ENCODE data around the gene SLC1A1. TPM values are rescaled to one million over a fixed set of nuclear protein-coding genes. Genes with fewer than 3 reads are reported as not detected.

Gene SLC1A1
- total RNA-seq, 1 experiment from 2014 or later: 0.05 TPM

DNA sequence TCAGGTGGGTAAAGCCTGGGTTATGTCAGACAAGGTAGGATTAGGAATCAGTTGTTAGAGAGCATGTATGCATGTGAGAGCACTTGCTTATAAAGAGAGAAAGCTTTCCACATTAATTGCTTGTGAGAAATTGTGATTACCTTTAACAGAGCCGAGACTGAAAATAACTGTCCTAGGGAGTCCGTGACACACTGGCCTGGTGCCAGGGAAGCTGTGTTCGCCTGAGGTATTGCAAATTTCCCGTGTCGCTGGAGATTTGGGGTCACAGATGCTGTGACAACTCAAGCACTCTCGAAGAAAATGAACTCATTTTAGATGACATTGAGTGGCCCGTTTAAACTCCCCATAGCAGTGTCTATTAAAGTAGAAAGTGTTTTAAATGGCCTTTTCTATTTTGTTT lies 9.6 kb downstream of the SLC1A1 start:
- in situ Hi-C loops (cut with HindIII; ENCODE audit: low pct_unique_long_range_greater_than_20kb, low sequenced_read_pairs): no loop called here
- intact Hi-C loops (cut with micrococcal nuclease; ENCODE audit: unreplicated experiment): no loop called here

DNA sequence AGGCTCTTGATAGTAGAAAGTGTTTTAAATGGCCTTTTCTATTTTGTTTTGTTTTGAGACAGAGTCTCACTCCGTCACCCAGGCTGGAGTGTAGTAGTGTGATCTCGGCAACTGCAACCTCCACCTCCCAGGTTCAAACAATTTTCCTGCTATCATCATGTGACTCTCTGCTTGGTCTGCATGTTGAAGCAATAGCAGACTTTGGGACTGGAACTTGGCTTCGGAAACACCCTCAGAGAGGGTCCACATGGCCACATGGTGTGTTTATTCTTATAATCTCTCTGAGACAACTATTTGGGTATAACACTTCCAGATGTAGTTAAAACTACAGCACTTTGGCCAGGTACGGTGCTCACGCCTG lies 10.9 kb downstream of the SLC1A1 start:
- H3K4me1 ChIP-seq (ENCODE audit: control insufficient read depth, insufficient read depth, low read length): no peaks in the 10 kb centered on the region
- no peak overlapping the region for H3K4me3 ChIP-seq (ENCODE audit: low read depth in 2 of 2, low read length in 2 of 2)
- CTCF ChIA-PET: no interaction called here
- POLR2A ChIA-PET: no interaction called here
- no peak overlapping the region for H3K27ac ChIP-seq (ENCODE audit: low read length)
- no TSS peak for BruUV-seq (replicated peaks)
- H3K9me3 ChIP-seq (ENCODE audit: control insufficient read depth, insufficient read depth, low read depth, low read length): no peaks in the 10 kb centered on the region
- H3K27me3 ChIP-seq (ENCODE audit: control insufficient read depth, insufficient read depth, low read length): no peaks in the 10 kb centered on the region
- in situ Hi-C loops (cut with HindIII; ENCODE audit: low pct_unique_long_range_greater_than_20kb, low sequenced_read_pairs): no loop called here
- TF ChIP-seq POLR2AphosphoS5 (IDR thresholded peaks at IDR 0.05; ENCODE audit: low read depth, low read length): no peak
- no peak for TF ChIP-seq CTCF (IDR thresholded peaks at IDR 0.05)
- TF ChIP-seq, protein P1, sequence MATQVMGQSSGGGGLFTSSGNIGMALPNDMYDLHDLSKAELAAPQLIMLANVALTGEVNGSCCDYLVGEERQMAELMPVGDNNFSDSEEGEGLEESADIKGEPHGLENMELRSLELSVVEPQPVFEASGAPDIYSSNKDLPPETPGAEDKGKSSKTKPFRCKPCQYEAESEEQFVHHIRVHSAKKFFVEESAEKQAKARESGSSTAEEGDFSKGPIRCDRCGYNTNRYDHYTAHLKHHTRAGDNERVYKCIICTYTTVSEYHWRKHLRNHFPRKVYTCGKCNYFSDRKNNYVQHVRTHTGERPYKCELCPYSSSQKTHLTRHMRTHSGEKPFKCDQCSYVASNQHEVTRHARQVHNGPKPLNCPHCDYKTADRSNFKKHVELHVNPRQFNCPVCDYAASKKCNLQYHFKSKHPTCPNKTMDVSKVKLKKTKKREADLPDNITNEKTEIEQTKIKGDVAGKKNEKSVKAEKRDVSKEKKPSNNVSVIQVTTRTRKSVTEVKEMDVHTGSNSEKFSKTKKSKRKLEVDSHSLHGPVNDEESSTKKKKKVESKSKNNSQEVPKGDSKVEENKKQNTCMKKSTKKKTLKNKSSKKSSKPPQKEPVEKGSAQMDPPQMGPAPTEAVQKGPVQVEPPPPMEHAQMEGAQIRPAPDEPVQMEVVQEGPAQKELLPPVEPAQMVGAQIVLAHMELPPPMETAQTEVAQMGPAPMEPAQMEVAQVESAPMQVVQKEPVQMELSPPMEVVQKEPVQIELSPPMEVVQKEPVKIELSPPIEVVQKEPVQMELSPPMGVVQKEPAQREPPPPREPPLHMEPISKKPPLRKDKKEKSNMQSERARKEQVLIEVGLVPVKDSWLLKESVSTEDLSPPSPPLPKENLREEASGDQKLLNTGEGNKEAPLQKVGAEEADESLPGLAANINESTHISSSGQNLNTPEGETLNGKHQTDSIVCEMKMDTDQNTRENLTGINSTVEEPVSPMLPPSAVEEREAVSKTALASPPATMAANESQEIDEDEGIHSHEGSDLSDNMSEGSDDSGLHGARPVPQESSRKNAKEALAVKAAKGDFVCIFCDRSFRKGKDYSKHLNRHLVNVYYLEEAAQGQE (IDR thresholded peaks at IDR 0.05; ENCODE audit: insufficient read depth in 1 of 2, low read depth in 2 of 2, low read length in 1 of 2): no peak
- no peak for TF ChIP-seq SIN3A (IDR thresholded peaks at IDR 0.05; ENCODE audit: borderline replicate concordance, insufficient read depth, low read depth, low read length)
- no peak for TF ChIP-seq TCF7L2 (IDR thresholded peaks at IDR 0.05; ENCODE audit: low read depth, low read length)
- intact Hi-C loops (cut with micrococcal nuclease; ENCODE audit: unreplicated experiment): no loop called here
- ATAC-seq (no peak), DNase-seq (ENCODE audit: low read depth, low spot score) (no peak)
- no peaks in the 10 kb centered on the region; the same call in 1 of the 2 replicates for H3K36me3 ChIP-seq (ENCODE audit: control insufficient read depth, insufficient read depth, low read length)

More for the DNA sequence above, 9.6 kb downstream of the SLC1A1 start:
- no peaks in the 10 kb centered on the region; the same call in 1 of the 2 replicates for H3K36me3 ChIP-seq (ENCODE audit: control insufficient read depth, insufficient read depth, low read length)
- BruUV-seq (replicated peaks): no TSS peak
- no peak overlapping the region for H3K4me3 ChIP-seq (ENCODE audit: low read depth in 2 of 2, low read length in 2 of 2)
- no peaks in the 10 kb centered on the region for H3K9me3 ChIP-seq (ENCODE audit: control insufficient read depth, insufficient read depth, low read depth, low read length)
- no peak overlapping the region for H3K27ac ChIP-seq (ENCODE audit: low read length)
- CTCF ChIA-PET: no interaction called here
- ATAC-seq (no peak), DNase-seq (ENCODE audit: low read depth, low spot score) (no peak)
- POLR2A ChIA-PET: no interaction called here
- no peaks in the 10 kb centered on the region for H3K4me1 ChIP-seq (ENCODE audit: control insufficient read depth, insufficient read depth, low read length)
- no peaks in the 10 kb centered on the region for H3K27me3 ChIP-seq (ENCODE audit: control insufficient read depth, insufficient read depth, low read length)
- TF ChIP-seq TCF7L2 (IDR thresholded peaks at IDR 0.05; ENCODE audit: low read depth, low read length): no peak
- TF ChIP-seq, protein P1 (IDR thresholded peaks at IDR 0.05; ENCODE audit: insufficient read depth in 1 of 2, low read depth in 2 of 2, low read length in 1 of 2): no peak
- TF ChIP-seq SIN3A (IDR thresholded peaks at IDR 0.05; ENCODE audit: borderline replicate concordance, insufficient read depth, low read depth, low read length): no peak
- no peak for TF ChIP-seq CTCF (IDR thresholded peaks at IDR 0.05)

All from Panc1 (cell line).